ENCODE measurements around the gene HS3ST2.

Gene HS3ST2

DNA sequence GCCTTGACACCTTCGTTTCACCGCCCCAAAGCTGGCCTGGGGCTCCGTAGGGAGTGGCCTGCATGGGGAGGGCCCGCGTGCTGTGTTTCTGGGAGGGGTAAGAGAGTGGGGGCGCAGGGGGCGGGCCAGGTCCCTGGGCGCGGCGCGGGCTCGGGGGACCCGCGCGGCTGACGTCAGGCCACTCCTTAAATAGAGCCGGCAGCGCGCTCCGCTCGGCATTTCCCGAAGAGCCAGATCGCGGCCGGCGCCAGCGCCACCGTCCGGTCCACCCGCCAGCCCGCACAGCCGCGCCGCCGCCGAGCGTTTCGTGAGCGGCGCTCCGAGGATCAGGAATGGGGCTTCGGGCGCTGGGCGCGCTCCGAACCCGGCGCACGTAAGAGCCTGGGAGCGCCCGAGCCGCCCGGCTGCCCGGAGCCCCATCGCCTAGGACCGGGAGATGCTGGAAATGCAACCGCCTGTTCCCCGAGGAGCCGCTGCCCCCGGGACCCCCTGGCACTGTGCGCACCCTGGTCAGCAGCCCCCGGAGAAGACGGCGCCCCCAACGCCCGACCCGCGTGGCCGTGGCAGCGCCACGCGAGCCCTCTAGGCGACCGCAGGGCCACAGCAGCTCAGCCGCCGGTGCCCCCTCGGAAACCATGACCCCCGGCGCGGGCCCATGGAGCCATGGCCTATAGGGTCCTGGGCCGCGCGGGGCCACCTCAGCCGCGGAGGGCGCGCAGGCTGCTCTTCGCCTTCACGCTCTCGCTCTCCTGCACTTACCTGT lies at the start of gene HS3ST2:
Gene HS3ST2 (plus strand): TSS at position 215 of the 763 bp plus-strand sequence. CDS start 449 bp downstream, at position 664.
- peak; percentile 25 for DNase-seq

DNA sequence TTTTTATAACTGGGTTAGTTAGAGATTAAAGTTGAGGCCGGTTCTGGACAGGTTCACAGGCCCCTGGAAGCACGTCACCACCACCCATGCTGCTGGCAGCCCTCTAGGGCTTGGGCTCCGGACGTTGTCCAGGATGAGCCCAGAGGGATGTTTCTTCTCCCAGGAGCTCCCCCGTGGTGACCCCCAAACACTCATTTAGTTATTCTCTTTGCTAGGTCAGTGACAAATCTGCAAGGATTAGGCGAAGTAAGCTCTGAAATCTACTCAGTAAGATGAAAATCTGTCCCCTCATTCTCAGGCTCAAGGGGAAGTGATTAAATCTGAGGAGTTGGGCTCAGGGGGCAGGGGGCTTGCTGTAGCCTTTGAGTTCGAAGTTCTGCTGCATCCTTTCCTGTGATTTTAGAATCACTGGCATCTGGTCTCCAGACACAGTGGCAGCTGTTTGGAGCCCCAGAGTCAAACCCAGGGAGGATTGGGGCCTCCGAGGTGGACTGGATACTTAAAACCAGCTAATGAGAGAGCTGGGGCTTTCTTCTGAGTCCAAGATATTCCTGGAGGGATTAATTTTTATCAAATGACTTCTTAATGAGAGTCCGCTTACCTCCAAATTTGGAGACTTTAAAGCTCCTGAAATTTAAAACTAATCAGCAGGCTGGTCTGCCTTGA lies 49.2 kb upstream of the HS3ST2 start:
- DNase-seq, result no peak

DNA sequence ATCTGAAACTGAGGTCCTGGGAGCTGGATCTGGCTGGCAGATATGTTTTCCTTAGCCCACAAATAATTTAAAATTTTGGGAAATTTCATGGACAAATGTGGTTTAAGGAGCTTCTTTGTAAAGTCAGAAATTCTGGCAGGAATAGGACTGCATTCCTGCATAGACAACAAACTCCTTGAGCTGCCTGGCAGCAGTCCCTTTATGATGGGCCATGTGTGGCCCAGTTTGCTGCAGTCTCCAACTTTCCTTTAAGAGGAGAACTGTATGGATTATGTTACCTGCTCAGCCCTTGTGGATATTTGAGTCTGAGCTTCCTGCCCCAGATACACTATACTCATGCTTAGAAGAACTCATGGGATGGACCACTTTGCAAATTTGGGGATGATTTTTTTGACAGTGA lies 48.5 kb upstream of the HS3ST2 start:
- no peak for DNase-seq

GRCh38 chr16:22770866-22771265 lies 43.1 kb upstream of the HS3ST2 start:
- DNase-seq, result no peak

- no peak for DNase-seq
Measured at GRCh38 chr16:22771551-22771950, 42.4 kb upstream of the HS3ST2 start.

DNA sequence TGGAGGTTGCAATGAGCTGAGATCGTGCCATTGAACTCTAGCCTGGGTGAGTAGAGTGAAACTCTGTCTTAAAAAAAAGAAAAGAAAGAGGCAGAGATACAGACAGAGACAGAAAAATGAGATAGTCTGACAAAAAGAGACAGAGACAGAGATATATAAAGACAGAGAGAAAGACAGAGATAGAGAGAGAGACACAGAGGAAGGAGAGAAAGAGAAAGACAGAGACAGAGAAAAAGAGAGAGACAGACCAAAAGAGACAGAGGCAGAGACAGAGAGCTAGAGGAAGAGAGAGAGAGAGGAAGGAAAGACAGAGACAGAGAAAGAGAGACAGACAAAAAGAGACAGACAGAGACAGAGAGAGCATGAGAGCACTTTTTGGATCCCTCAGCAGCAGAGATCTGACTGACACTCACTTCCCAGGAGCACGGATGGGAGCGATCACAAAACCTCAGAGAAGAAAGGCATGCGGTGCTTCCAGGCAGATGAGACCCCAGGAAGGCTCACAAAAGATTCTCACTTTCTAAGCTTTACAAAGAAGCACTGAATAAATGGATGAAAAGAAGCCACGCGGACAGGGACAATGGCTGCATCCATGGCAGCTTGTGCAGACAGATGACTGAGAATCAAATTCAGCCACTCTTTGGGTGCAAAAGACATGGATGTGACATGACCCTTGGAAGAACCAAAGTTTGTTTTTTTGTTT lies 38.6 kb upstream of the HS3ST2 start:
- DNase-seq, result no peak

GRCh38 chr16:22781480-22781879 lies 32.5 kb upstream of the HS3ST2 start:
- no peak for DNase-seq

GRCh38 chr16:22782314-22782713 lies 31.6 kb upstream of the HS3ST2 start:
- no peak for DNase-seq

GRCh38 chr16:22784690-22785214 lies 29.2 kb upstream of the HS3ST2 start:
- no peak for DNase-seq

DNA sequence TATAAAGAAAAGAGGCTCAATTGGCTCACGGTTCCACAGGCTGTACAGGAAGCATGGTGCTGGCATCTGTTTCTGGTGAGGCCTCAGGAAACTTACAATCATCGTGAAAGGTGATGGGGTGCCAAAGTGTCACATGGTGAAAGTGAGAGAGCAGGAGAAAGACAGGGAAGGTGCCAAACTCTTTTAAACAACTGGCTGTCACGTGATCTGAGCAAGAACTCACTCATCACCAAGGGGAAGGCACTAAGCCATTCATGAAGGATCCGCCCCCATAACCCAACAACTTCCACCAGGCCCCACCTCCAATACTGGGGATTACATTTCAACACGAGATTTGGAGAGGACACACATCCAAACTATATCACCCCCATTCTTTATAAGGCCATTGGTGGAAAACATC lies 28.4 kb upstream of the HS3ST2 start:
- no peak for DNase-seq

DNA sequence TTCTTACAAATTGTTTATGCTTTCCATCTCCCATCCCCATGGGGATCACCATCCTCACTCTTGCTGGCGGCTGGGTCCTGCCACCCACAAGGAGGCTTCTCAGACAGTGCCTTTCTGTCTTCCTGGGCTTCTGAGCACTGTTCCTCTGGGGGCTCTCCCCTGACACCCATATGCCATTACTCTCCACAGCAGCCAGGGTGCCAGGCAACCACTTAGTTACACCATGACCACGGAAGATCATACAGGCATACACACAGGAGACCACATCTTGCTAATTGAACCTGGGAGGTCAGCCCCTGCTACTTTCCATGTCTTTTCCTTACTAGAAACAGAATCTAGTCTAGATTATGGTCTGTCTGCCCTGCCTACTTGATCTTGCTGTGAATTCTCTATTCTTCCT lies 27.7 kb upstream of the HS3ST2 start:
- no peak for DNase-seq

GRCh38 chr16:22786691-22787090 lies 27.3 kb upstream of the HS3ST2 start:
- peak; percentile 21 for DNase-seq

- DNase-seq, result peak; percentile 92
Measured at GRCh38 chr16:22787466-22788192, 26.3 kb upstream of the HS3ST2 start.

DNA sequence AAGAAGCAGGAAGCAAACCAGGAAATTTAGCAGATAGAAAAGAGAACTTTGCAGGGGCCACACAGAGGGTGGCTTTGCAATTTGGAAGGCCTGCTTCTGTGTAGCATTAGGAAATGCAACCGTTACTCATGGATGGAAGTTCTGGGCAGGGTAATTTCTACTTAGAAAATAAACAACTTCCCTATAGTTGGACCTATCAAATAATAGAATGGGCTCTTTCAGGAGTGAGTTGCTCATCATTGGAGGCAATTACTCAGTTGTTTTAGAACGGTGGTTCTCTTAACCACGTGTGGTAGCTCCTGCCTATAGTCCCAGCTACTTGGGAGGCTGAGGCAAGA lies 25.8 kb upstream of the HS3ST2 start:
- DNase-seq, result no peak

DNA sequence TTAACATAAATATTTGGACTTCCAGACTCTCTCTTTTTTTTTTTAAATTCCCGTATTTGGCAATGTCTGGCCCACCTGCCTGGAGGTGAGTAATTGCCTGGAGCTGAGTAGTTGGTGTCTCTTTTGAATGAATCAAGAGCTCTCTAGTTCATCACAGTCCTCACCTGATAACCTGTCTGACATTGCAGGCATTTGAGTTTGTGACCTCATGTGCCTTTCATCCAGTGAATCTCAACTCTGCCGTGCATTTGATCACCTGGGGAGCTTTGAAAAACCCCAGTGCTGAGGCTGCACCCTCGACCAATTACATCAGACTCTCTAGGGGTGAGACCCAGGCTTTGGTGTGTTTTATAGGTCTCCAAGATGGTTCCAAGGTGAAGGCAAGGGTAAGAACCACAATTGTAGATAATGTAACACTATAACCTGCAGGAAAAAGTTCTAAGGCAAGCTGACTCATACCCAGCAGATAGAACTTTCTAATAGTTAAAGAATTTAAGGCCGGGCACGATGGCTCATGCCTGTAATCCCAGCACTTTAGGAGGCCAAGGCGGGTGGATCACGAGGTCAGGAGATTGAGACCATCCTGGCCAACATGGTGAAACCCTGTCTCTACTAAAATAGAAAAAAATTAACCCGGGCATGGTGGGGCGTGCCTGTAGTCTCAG lies 24.5 kb upstream of the HS3ST2 start:
- DNase-seq, result no peak

DNA sequence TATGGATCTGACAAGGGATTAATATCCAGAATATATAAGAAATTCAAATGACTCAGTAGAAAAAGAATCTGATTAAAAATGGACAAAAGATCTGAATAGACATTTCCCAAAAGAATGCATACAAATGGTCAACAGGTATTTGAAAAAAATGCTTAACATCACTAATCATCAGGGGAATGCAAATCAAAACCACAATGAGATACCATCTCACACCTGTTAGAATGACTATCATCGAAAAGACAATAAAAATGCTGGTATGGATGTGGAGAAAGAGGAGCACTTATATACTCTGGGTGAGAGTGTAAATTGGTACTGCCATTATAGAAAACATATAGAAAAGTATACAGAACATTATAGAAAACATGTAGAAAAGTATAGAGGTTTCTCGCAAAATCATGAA lies 16.4 kb upstream of the HS3ST2 start:
- no peak for DNase-seq

DNA sequence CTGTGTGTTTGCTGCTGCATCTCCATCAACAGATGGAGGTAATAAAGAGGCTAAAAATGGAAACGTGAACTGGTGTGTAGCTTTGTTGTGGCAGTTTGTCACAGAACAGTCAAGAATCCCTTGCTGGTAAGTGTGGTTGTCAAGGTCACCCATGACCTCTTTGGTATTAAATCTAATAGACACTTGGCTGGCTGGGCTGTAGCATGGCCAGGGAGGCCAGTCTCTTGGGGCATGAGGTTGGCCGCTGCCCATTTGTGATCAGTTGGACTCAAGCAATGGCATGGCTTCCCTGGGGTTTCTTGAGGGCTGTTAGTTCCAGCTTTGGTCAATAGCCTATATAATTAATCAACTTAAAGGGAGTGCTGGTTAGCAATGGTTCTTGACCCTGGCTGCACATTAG lies 14.8 kb upstream of the HS3ST2 start:
- DNase-seq, result no peak

GRCh38 chr16:22804893-22805292 lies 9.1 kb upstream of the HS3ST2 start:
- DNase-seq, result no peak

DNA sequence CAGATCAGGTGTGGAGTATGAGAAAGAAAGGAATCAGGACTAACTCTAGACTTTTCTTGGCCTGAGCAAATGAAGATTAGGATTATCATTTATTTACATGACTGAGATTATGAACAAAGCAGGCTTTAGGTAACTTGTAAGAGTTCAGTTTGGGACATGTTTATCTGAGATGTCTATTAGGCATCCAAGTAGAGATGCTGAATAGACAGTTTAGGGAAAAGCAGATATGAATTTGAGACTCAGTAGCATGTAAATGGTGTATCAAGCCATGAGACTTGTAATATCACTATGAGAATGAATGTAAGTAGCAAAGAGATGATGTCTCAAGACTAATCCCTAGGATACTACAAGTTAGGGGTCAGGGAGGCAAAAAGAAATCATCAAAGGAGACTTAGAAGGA lies 8.6 kb upstream of the HS3ST2 start:
- no peak for DNase-seq

DNA sequence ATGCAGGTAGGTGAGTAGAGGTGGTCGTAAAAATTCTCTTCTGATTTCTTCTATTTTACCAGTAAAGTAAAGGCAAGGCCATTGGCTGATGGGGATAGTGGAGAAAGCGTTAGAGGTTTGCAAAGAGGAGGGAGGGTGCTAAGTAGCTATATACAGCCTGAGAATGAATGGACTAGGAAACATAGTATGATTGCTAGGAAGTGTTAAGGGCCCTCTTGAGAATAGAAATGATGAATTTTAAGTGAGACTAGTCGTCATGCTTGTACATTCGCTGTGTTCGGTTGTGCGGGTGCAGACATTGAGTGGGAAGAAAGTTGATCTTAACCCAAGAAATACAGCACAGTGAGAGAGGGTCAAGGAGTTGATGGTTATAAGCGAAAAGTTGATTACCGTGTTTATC lies 7.2 kb upstream of the HS3ST2 start:
- DNase-seq, result no peak

GRCh38 chr16:22810226-22810625 lies 3.7 kb upstream of the HS3ST2 start:
- no peak for DNase-seq

DNA sequence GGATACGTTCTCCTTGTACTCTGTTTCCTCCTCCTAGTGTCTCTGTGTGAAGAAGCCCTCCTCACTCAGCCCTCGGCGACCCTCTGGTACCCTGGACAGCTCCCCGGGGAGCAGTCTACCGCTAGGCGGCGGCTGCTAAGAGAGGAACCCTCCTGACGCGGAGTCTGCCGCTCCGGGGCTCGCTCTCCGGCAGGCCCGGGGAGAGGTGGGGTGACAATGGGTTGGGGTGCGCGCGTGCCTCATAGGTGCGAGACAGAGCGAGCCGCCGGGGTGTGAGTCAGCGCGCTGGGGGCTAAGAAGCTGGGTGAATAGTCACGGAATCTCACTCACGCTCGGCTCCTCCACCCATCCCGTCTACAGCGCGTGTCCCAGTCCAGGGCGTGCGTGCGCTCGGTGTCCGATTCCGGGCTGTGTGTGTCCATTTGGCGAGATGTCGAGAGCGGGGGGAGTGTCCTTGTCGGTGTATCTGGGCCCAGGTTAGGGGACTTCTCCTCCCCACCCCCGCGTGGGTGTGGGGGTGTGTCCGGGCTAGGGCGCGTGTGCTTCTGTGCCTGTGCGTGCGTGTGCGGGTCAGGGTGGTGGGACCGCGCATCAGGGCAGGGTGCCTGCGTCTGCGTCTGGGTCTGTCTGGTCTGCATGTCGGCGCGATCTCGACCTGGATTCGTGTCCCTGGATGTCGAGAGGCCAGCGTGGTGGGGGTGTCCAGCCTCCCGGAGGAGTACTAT lies 577 bp upstream of the HS3ST2 start:
- peak; percentile 58 for DNase-seq

All from fibroblast of skin of right biceps (primary cell).